GM12875 (cell line): ENCODE measurements around the gene CEPT1.
"Not testable (repeated sequence)": the region's sequence is repeated elsewhere in the genome, so short reads cannot be mapped to it uniquely, and the experiment has no call there.

Source experiments
- H3K4me3 ChIP-seq: one replicate; pipeline ENCODE4 v1.5.1; 2011; ENCODE audit warnings: low read depth, low read length, control low read depth
- TF ChIP-seq, protein P1 (sequence below): IDR thresholded peaks from 2 replicates; pipeline ENCODE4 v1.5.1; 2011; ENCODE audit warnings: low read depth, mild to moderate bottlenecking, control low read depth, inconsistent platforms, low read length, moderate library complexity, borderline replicate concordance; ENCODE audit not compliant: insufficient read depth

The CEPT1 gene

DNA sequence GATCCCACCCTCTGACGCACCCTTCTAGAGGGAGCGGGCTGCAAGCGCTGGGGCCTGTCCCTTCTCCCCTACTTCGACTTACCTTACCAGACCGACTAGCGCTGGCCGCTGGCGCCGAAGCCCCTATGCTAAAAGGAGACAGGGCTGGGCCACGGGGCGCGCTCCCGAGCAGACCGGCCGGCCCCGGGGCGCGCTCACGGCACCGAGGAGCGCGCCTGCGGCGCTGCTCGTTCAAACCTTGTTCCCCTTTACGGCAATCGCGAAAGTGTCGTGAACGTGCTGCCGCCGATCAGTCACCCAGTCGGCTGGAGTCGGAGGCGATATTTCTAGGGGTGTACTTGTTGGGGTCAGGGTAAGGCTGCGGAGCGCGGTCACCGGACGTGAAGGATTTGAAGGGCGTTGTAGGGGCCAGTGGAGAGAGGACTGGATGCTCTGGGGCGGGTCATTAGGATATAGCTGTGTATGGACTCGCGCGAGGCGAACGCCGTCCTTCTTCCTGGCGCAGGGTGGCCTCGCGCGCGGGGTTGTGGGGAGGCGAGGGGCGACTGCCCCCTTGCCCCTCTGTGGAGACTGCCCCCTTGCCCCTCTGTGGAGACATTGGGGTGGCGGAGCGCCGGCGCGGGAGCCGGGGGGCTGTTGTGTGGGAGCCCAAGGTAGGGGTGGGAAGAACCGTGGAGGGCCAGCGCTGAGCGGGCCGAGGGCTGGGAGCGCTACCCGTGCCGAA lies at the start of gene CEPT1, which contains the start of gene DRAM2:
TSS of gene CEPT1 (plus strand) at position 268 of the 724 bp plus-strand sequence. CDS start 7,492 bp downstream, outside the sequence.
TSS of gene DRAM2 (minus strand) at position 138 of the 724 bp plus-strand sequence. CDS start 8,539 bp downstream, outside the sequence.
- TF ChIP-seq, protein P1, sequence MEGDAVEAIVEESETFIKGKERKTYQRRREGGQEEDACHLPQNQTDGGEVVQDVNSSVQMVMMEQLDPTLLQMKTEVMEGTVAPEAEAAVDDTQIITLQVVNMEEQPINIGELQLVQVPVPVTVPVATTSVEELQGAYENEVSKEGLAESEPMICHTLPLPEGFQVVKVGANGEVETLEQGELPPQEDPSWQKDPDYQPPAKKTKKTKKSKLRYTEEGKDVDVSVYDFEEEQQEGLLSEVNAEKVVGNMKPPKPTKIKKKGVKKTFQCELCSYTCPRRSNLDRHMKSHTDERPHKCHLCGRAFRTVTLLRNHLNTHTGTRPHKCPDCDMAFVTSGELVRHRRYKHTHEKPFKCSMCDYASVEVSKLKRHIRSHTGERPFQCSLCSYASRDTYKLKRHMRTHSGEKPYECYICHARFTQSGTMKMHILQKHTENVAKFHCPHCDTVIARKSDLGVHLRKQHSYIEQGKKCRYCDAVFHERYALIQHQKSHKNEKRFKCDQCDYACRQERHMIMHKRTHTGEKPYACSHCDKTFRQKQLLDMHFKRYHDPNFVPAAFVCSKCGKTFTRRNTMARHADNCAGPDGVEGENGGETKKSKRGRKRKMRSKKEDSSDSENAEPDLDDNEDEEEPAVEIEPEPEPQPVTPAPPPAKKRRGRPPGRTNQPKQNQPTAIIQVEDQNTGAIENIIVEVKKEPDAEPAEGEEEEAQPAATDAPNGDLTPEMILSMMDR, result no peak
- H3K4me3 ChIP-seq, result peak within 1 kb of the TSS; percentile 82

DNA sequence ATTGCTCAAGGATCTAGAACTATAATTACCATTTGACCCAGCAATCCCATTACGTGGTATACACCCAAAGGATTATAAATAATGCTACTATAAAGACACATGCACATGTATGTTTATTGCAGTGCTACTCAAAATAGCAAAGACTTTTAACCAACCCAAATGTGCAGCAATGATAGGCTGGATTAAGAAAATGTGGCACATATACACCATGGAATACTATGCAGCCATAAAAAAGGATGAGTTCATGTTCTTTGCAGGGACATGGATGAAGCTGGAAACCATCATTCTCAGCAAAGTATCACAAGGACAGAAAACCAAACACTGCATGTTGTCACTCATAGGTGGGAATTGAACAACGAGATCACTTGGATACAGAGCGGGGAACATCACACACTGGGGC lies 44.6 kb upstream of the CEPT1 start:
- not testable (repeated sequence) for H3K4me3 ChIP-seq

- TF ChIP-seq, protein P1, result no peak
- H3K4me3 ChIP-seq, result no peak overlapping the region
Measured at GRCh38 chr1:111097356-111098099, 42.5 kb upstream of the CEPT1 start.

- TF ChIP-seq, protein P1, result no peak
- H3K4me3 ChIP-seq, result no peak overlapping the region
Measured at GRCh38 chr1:111099289-111099688, 40.7 kb upstream of the CEPT1 start.

DNA sequence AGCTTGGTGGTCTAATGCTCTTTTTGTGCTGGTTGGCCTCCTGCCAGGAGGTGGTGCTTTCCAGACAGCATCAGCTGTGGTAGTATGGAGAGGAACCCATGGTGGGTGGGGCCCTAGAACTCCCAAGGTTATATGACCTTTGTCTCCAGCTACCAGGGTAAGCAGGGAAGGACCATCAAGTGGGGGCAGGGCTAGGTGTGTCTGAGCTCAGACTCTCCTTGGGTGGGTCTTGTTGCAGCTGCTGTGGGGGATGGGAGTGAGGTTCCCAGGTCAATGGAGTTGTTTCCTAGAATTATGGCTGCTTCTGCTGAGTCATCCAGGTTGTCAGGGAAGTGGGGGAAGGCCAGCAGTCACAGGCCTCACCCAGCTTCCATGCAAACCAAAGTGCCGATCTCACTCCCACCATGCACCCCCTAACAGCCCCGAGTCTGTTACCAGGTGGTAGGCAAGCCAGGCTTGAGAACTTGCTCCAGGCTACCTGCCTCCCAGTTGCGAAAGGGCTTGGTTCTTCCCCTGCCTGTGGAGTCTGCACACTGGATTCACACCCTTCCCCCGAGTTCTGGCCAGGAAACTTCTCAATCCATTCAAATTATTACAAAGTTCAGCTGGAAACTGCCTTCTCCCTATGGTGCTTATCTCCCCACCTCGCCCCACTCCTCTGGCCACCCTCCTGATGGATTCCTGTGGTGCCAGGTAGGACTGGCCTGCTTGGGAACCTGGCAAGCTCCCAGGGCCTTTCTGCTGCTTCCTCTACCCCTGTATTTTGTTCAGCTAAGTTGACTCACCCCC lies 38.0 kb upstream of the CEPT1 start:
- no peak overlapping the region for H3K4me3 ChIP-seq
- TF ChIP-seq, protein P1, result no peak

DNA sequence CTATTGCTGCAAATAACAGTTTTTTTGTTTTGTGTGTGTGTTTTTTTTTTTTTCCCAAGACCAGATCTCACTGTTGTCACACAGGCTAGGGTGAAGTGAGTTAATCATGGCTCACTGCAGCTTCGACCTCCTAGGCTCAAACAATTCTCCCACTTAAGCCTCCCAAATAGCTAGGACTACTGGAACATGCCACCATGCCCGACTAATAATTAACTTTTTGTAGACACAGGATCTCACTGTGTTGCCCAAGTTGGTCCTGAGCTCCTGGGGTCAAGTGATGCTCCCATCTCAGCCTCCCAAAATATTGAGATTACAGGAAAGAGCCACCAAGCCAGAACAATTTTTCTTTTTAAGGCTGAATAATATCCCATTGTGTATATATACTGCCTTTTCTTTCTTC lies 35.0 kb upstream of the CEPT1 start:
- TF ChIP-seq, protein P1, result no peak
- H3K4me3 ChIP-seq, result no peak overlapping the region

- TF ChIP-seq, protein P1, result no peak
- no peak overlapping the region for H3K4me3 ChIP-seq
Measured at GRCh38 chr1:111110197-111110899, 29.7 kb upstream of the CEPT1 start.
